Transverse colon (tissue), 4 donors: ENCODE results near the gene EIF3D. TPM values are rescaled to one million over a fixed set of nuclear protein-coding genes. Genes with fewer than 3 reads are reported as not detected.
A peak's percentile ranks its signal among the peaks of the same experiment; 100 is the strongest.

Source experiments
- DNase-seq: peaks from one replicate; pipeline ENCODE4 v3.0.0-alpha.2; 2019
- H3K27ac ChIP-seq, 4 donors: fragments of 200-600 bp; sonication (generic); 2 replicates each; pipeline ENCODE4 v1.5.1; 2016 to 2018; ENCODE audit warnings: inconsistent platforms in 4 of 4
- H3K27me3 ChIP-seq: fragments of 200-600 bp; sonication (generic); 2 replicates; pipeline ENCODE4 v1.5.1; 2017; ENCODE audit warnings: inconsistent platforms
- H3K36me3 ChIP-seq, 4 donors: fragments of 200-600 bp; sonication (generic); 2 replicates each; pipeline ENCODE4 v1.5.1; 2017 to 2019; ENCODE audit warnings: inconsistent platforms in 4 of 4
- H3K4me1 ChIP-seq, 4 donors: fragments of 200-600 bp; sonication (generic); 2 replicates each; pipeline ENCODE4 v1.5.1; 2017 to 2020; ENCODE audit warnings: inconsistent platforms in 4 of 4
- H3K4me3 ChIP-seq, 4 donors: fragments of 200-600 bp; sonication (generic); 1 replicate in 1 of 4; 2 replicates in 3 of 4; pipeline versions ENCODE4 v1.5.1 to v1.6.1; 2017 to 2019; ENCODE audit warnings: inconsistent platforms in 4 of 4
- H3K9me3 ChIP-seq, 2 donors: fragments of 200-600 bp; sonication (generic); 2 replicates each; pipeline ENCODE4 v1.5.1; 2017 to 2019; ENCODE audit warnings: inconsistent platforms in 2 of 2
- CTCF ChIP-seq, 5 experiments: fragments of 200-600 bp in 3 of 5; fragments of 450-650 bp in 2 of 5; sonication (generic) in 3 of 5; IDR thresholded peaks; 1 replicate in 2 of 5; 2 replicates in 3 of 5; pipeline ENCODE4 v1.5.1; 2016 to 2017; ENCODE audit warnings: antibody characterized with exemption in 5 of 5, inconsistent platforms in 3 of 5, mild to moderate bottlenecking in 2 of 5, moderate library complexity in 1 of 5
- EP300 ChIP-seq: sonication (generic); formaldehyde crosslinking; IDR thresholded peaks from one replicate; pipeline ENCODE4 v1.6.1; 2017; ENCODE audit warnings: antibody characterized with exemption, low read depth
- POLR2A ChIP-seq: fragments of 450-650 bp; IDR thresholded peaks from one replicate; pipeline ENCODE4 v1.6.1; 2016; ENCODE audit warnings: antibody characterized with exemption, mild to moderate bottlenecking, moderate library complexity
- POLR2AphosphoS5 ChIP-seq, 3 donors: sonication (generic); formaldehyde crosslinking; IDR thresholded peaks; one replicate each; pipeline ENCODE4 v1.6.1; 2016; ENCODE audit warnings: antibody characterized with exemption in 3 of 3
- WGBS, 2 donors: methylation state at CpG; one replicate each; pipeline ENCODE4 v1.1.5; 2018; ENCODE audit warnings: low coverage in 1 of 2; 5-methylcytosine and 5-hydroxymethylcytosine counted together
- in situ Hi-C, 4 donors: fragments of 200-750 bp; cut with MboI; loops; one replicate each; pipeline versions ENCODE4 v1.15.0 to v1.15.1; 2017; ENCODE audit warnings: low sequenced_read_pairs in 3 of 4, low pct_ligation_motif_present in 1 of 4, low pct_unique_long_range_greater_than_20kb in 1 of 4
- intact Hi-C: fragments of 100-400 bp; cut with DNase I; formaldehyde crosslinking; loops from one replicate; pipeline ENCODE4 v1.15.1; 2023; ENCODE audit warnings: low total_unique reads
- total RNA-seq, 4 donors: library from RNA; depleted of rRNA; stranded (reverse); fragments of >200 nt; gene quantifications; one replicate each; pipeline ENCODE4 v1.1.0, GENCODE V29; 2016

EIF3D gene
- total RNA-seq, 4 donors from 2014 or later: 69.6 to 217 (median 146) TPM

GRCh38 chr22:36486619-36487384, 42.2 kb downstream of the EIF3D start:
- DNase-seq: peak; percentile 58
- Histone ChIP-seq H3K27ac (no peak overlapping the region), H3K27me3 (no peaks in the 10 kb centered on the region), H3K9me3 (no peaks in the 10 kb centered on the region), H3K36me3 (no peaks in the 10 kb centered on the region), H3K4me1 (peaks cover 0 to 6% (median 3%) of the 10 kb centered on the region in 4 donors), H3K4me3 (no peak overlapping the region)
- in situ Hi-C loops: loop anchor here in 2 of 4 donors (25.0 kb wide), 1 partner anchor 300 kb away; no protein-coding TSS in a partner anchor
- intact Hi-C loops: loop anchor here (5.0 kb wide), 2 partner anchors 290 to 345 kb away; no protein-coding TSS in a partner anchor
- 79 to 87% methylated on average over 5 to 13 of the region's 13 CpGs for WGBS, 2 donors
- peak in 1 of 3 donors; percentile 52 for TF ChIP-seq POLR2AphosphoS5 (IDR thresholded peaks at IDR 0.05)
- peak; percentile 61 to 78 (median 71) for TF ChIP-seq CTCF (IDR thresholded peaks at IDR 0.05)
- TF ChIP-seq POLR2A: no peak
- no peak for TF ChIP-seq EP300

- H3K4me1 ChIP-seq: peaks cover 6 to 15% (median 10%) of the 10 kb centered on the region in 4 donors
- WGBS, 2 donors: 0 to 1% methylated on average over 11 to 59 of the region's 62 CpGs
- H3K9me3 ChIP-seq: no peaks in the 10 kb centered on the region
- in situ Hi-C loops: loop anchor here in 2 of 4 donors (25.0 kb wide), 1 partner anchor 294 kb away; no protein-coding TSS in a partner anchor
- intact Hi-C loops: no loop called here
- TF ChIP-seq POLR2A: peak; percentile 91
- TF ChIP-seq CTCF (IDR thresholded peaks at IDR 0.05): peak in 2 of 5 experiments; percentile 4 to 10
- peak; percentile 95 to 97 (median 96) for TF ChIP-seq POLR2AphosphoS5 (IDR thresholded peaks at IDR 0.05)
- no peak for TF ChIP-seq EP300
- H3K27me3 ChIP-seq: no peaks in the 10 kb centered on the region
- peak within 1 kb of the TSS; percentile 60 to 80 (median 70) for H3K4me3 ChIP-seq
- peak within 1 kb of the TSS; percentile 99 to 100 (median 100) for H3K27ac ChIP-seq
- H3K36me3 ChIP-seq: peaks cover 0 to 11% (median 1%) of the 10 kb centered on the region in 4 donors
- peak; percentile 97 for DNase-seq
Measured at GRCh38 chr22:36481393-36482168, 47.4 kb downstream of the EIF3D start, which contains the start of gene TXN2. Gene TXN2 (minus strand): TSS chr22:36481640. CDS start chr22:36480837, 803 bp downstream.

DNA sequence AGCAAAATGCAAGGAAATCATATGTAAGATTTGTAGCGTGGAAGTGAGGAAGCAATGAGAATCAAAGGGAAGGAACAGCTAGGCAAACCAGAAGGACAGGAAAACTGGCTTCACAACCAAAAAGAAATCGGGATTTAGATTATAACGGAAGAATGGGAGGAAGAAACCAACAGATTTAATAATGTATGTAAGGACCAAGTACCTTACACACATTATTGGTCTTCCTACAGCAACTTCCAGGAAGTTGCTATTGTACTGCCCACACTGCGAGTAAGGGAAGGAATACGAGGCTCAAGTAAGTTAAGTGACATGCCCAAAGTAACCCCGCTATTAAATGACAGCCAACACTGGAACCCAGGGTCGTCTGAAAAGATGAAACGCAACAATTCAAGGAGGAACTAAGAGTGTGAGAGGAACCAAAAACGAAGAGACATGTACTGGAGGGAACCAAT, 48.0 kb downstream of the EIF3D start:
- H3K4me1 ChIP-seq: peaks cover 6 to 15% (median 10%) of the 10 kb centered on the region in 4 donors
- intact Hi-C loops: no loop called here
- H3K27me3 ChIP-seq: no peaks in the 10 kb centered on the region
- no peaks in the 10 kb centered on the region for H3K9me3 ChIP-seq
- peak overlapping the region; percentile 60 to 80 (median 70) for H3K4me3 ChIP-seq
- 0 to 9% methylated on average over 8 to 9 of the region's 9 CpGs for WGBS, 2 donors
- H3K36me3 ChIP-seq: peaks cover 0 to 17% (median 4%) of the 10 kb centered on the region in 4 donors
- DNase-seq: no peak
- TF ChIP-seq POLR2AphosphoS5 (IDR thresholded peaks at IDR 0.05): no peak
- no peak for TF ChIP-seq EP300
- TF ChIP-seq CTCF (IDR thresholded peaks at IDR 0.05): no peak
- TF ChIP-seq POLR2A: no peak
- H3K27ac ChIP-seq: peak overlapping the region; percentile 99 to 100 (median 100)
- in situ Hi-C loops: loop anchor here in 2 of 4 donors (25.0 kb wide), 1 partner anchor 294 kb away; no protein-coding TSS in a partner anchor
